ENCODE results near the gene PARN.
A peak's percentile ranks its signal among the peaks of the same experiment; 100 is the strongest.

The PARN gene

DNA sequence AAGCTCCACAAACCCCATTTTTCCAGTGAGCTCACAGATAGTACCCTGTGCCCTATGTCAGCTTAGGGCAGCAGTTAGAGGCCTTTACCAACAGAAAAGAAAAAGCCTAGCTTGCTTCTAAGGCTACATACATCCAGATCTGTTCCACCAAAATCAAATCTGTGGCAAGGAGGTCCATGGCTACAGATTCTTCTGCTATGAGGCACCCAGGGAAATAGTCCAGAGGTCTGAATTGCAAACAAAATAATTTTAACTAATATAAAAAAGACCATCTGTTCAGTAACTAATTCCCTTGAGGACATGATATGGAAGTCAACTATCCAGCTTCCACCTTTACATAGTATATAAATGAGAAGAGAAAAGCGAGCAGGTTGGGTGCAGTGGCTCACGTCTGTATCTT, 129.3 kb downstream of the PARN start:
- no peak for TF ChIP-seq HDGF (IDR thresholded peaks at IDR 0.05; ENCODE audit: borderline replicate concordance)
- TF ChIP-seq FOXM1 (IDR thresholded peaks at IDR 0.05; ENCODE audit: borderline replicate concordance): no peak
- no peak for TF ChIP-seq SP1 (IDR thresholded peaks at IDR 0.05)
- TF ChIP-seq SUZ12 (IDR thresholded peaks at IDR 0.05): no peak
- TF ChIP-seq CTBP1 (IDR thresholded peaks at IDR 0.05; ENCODE audit: borderline replicate concordance): no peak
- no peak for DNase-seq (ENCODE audit: extremely low spot score)
- ChIA-PET POLR2A (interaction anchor here (0.7 kb wide), 1 partner anchor 19 kb away, joined by 3 read pairs; no protein-coding TSS in a partner anchor), CTCF (interaction anchor here (0.6 kb wide), 1 partner anchor 28 kb away, joined by 3 read pairs; no protein-coding TSS in a partner anchor)

DNA sequence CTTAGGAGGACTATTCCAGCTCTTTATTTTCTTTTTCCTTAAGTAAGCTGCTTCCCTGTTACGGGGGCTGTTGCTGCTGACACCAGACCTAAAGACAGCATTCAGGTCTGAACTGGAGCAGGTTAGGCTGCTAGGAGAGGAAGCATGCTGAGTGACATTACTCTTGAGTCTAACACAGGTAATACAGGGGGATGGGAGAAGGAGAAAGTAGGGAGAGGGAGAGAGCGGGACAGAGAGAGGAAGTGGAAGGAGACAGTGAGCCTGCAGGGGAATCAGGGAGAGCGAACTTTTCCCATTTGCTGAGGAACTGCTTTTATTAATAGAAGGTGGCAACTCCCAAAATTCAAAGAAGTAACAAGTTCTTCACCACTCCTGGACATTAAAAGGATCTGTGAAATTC, 130.9 kb downstream of the PARN start:
- no peak for TF ChIP-seq SP1 (IDR thresholded peaks at IDR 0.05)
- TF ChIP-seq TARDBP (IDR thresholded peaks at IDR 0.05): no peak
- TF ChIP-seq FOXA1 (IDR thresholded peaks at IDR 0.05): no peak
- TF ChIP-seq LEF1 (IDR thresholded peaks at IDR 0.05; ENCODE audit: borderline replicate concordance): no peak
- no peak for TF ChIP-seq HDGF (IDR thresholded peaks at IDR 0.05; ENCODE audit: borderline replicate concordance)
- TF ChIP-seq L3MBTL2 (conservative IDR thresholded peaks at IDR 0.05): no peak
- TF ChIP-seq BHLHE40 (IDR thresholded peaks at IDR 0.05; ENCODE audit: borderline replicate concordance): no peak
- TF ChIP-seq FOXK2 (IDR thresholded peaks at IDR 0.05): no peak
- TF ChIP-seq ARNT (IDR thresholded peaks at IDR 0.05): no peak
- TF ChIP-seq, protein P1, sequence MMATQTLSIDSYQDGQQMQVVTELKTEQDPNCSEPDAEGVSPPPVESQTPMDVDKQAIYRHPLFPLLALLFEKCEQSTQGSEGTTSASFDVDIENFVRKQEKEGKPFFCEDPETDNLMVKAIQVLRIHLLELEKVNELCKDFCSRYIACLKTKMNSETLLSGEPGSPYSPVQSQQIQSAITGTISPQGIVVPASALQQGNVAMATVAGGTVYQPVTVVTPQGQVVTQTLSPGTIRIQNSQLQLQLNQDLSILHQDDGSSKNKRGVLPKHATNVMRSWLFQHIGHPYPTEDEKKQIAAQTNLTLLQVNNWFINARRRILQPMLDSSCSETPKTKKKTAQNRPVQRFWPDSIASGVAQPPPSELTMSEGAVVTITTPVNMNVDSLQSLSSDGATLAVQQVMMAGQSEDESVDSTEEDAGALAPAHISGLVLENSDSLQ (IDR thresholded peaks at IDR 0.05): no peak
- TF ChIP-seq ELF4 (IDR thresholded peaks at IDR 0.05): no peak
- TF ChIP-seq FOXM1 (IDR thresholded peaks at IDR 0.05; ENCODE audit: borderline replicate concordance): no peak
- no peak for TF ChIP-seq NFRKB (IDR thresholded peaks at IDR 0.05)
- TF ChIP-seq CTBP1 (IDR thresholded peaks at IDR 0.05; ENCODE audit: borderline replicate concordance): no peak
- TF ChIP-seq SUZ12 (IDR thresholded peaks at IDR 0.05): no peak
- TF ChIP-seq ZNF384 (IDR thresholded peaks at IDR 0.05): no peak
- ChIA-PET CTCF (no interaction called here), POLR2A (no interaction called here)
- no peak for DNase-seq (ENCODE audit: extremely low spot score)

DNA sequence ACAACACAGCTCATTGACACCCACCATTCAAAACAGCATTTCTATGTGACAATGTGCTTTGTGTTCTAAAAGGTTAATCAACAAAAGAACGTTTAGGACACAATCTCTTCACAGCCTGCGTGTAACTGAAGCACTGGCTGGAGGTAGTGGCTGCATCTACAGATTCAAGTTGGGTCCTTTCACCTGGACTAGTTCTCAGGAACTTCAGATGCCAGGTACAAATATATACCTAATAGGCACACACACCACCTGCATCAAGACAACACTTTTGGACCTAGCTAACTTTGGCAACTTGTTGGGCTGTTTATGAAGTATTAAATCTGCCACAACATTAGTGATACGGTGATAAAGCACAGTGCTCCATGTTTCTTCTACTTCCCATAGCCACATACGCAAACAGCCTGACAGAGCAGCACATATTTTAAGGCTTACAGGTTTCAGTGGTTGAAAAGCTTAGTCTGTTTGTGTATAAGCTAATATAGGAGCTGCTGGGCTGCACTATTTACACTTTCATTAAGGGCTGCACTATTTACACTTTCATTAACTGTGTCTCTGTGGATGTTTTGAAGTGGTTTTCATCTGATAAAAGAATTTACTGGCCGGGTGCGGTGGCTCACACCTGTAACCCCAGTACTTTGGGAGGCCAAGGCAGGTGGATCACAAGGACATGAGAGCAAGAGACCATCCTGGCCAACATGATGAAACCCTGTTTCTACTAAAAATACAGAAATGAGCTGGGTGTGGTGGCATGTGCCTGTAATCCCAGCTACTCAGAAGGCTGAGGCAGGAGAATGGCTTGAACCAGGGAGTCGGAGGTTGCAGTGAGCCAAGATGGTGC, 132.6 kb downstream of the PARN start:
- POLR2A ChIA-PET: no interaction called here
- CTCF ChIA-PET: no interaction called here
- TF ChIP-seq CTBP1 (IDR thresholded peaks at IDR 0.05; ENCODE audit: borderline replicate concordance): no peak
- DNase-seq (ENCODE audit: extremely low spot score): no peak

DNA sequence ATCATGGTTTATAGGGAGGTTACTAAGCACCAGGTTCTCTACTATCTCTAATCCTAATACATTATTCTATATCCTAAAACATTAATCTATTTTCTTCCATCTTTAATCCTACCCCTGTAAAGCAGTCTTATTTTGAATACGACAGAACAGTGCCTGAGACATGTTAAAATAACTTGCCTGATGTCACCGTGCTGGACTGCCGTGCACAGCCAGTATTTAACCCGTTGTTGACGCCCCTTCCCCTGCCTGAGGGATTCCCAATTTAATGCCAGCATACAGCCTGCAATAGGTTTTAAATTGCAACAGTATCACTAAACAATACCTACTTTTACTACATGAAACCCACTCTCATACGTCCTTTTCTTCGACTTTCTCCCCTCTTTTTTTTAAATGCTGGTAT, 133.3 kb downstream of the PARN start:
- DNase-seq (ENCODE audit: extremely low spot score): no peak
- POLR2A ChIA-PET: no interaction called here
- TF ChIP-seq TARDBP (IDR thresholded peaks at IDR 0.05) (no peak), CTBP1 (IDR thresholded peaks at IDR 0.05; ENCODE audit: borderline replicate concordance) (no peak), SP1 (IDR thresholded peaks at IDR 0.05) (no peak), BHLHE40 (IDR thresholded peaks at IDR 0.05; ENCODE audit: borderline replicate concordance) (no peak), FOXK2 (IDR thresholded peaks at IDR 0.05) (no peak), HDGF (IDR thresholded peaks at IDR 0.05; ENCODE audit: borderline replicate concordance) (no peak), ARNT (IDR thresholded peaks at IDR 0.05) (no peak), SUZ12 (IDR thresholded peaks at IDR 0.05) (no peak), ELF4 (IDR thresholded peaks at IDR 0.05) (no peak), L3MBTL2 (conservative IDR thresholded peaks at IDR 0.05) (no peak), FOXM1 (IDR thresholded peaks at IDR 0.05; ENCODE audit: borderline replicate concordance) (no peak), FOXA1 (IDR thresholded peaks at IDR 0.05) (no peak)
- CTCF ChIA-PET: no interaction called here

DNA sequence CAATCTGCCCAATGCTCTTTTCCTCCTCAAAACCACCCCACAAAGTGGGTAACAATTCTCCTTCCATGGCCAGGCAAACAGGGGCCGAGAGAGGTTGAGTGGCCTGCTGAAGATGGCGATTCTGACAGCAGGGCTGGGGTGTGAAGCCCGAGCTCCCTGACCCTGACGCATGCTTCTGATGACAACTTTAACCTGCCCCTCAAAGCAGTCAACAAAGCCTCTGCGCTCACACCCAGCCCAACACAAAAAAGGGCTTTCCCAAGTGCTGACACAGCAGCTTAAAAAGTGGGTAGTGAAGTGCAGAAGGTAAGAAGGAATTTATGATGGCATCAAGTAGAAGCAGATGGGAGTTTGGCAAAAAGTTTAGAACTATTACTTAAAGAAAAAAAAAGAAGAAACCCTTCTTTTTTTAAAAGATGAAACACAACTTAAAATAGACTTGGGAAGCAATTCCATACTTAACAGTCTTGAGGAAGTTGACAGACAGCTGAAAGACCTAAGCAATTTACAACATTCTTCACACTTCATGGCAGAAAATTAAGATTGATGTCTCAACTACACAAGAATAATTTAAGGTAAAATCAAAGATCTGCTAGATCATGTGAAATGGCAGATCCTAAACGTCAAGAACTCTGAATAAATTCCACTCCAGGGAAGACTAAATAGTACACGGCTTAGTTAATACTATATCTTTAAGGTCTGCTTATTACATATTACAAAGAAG, 133.9 kb downstream of the PARN start:
- ChIA-PET CTCF (no interaction called here), POLR2A (no interaction called here)
- TF ChIP-seq, protein P1 (IDR thresholded peaks at IDR 0.05): peak; percentile 51; the same call in 1 of the 2 replicates
- no peak for TF ChIP-seq FOXA1 (IDR thresholded peaks at IDR 0.05)
- no peak for DNase-seq (ENCODE audit: extremely low spot score)

DNA sequence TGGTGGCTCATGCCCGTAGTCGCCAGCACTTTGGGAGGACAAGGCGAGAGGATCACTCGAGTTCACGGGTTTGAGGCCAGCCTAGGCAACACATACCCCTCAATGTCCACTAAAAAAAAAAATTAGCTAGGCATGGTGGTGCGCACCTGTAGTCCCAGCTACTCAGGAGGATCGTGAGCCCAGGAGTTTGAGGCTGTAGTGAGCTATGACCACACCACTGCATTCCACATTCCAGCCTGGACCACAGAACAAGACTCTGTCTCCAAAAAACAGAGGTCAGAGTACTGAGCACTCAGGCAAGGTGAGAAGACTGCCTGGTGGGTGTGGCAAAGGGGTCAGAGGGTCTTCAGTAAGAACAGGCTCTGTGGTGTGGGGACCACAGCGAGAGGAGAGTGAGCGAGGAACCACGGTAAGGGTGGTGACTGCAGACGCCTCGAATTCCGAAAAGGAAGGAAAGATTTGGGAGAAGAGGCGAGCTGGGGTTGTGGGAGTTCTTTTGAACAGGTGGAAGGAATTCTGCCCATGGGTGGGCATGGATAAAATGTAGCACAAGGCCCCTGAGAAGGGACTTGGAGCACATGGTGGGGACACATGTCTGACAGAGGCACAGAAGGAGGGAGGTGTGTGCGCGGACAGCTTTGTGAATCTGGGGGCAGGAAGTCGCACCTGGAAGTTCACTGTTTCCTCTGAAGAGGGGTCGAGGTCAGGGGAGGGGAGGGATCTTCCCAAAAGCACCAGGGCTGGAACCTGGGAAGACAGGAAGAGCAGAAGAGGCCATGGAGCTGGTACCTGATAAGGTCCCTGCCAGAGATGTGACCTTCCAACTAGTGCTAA, 134.6 kb downstream of the PARN start:
- CTCF ChIA-PET: no interaction called here
- DNase-seq (ENCODE audit: extremely low spot score): no peak
- no peak for TF ChIP-seq LEF1 (IDR thresholded peaks at IDR 0.05; ENCODE audit: borderline replicate concordance)
- POLR2A ChIA-PET: no interaction called here

All from HEK293T (cell line).